OCI-LY3 (cell line): ENCODE data around the gene JADE3.

Source experiments
- H2AFZ ChIP-seq: fragments of 200-600, 300-600 bp; shearing (Covaris generic); 2 replicates; pipeline ENCODE4 v1.6.0; 2014; ENCODE audit warnings: antibody characterized with exemption, low read depth, low read length
- H3K27ac ChIP-seq: fragments of 200-600, 300-600 bp; sonication (generic); 2 replicates; pipeline ENCODE4 v1.5.1; 2014; ENCODE audit warnings: mild to moderate bottlenecking, low read length, moderate library complexity, mixed read lengths
- H3K27me3 ChIP-seq: fragments of 200-600, 300-600 bp; sonication (generic); 2 replicates; pipeline ENCODE4 v1.6.1; 2014; ENCODE audit warnings: low read depth, low read length, mixed read lengths
- H3K36me3 ChIP-seq: fragments of 200-600, 300-600 bp; sonication (generic); replicated peaks from 2 replicates; pipeline ENCODE3; 2014; ENCODE audit warnings: low read depth, low read length, mixed read lengths
- H3K4me1 ChIP-seq: fragments of 300-600, 200-600 bp; sonication (generic); 2 replicates; pipeline ENCODE4 v1.6.1; 2014; ENCODE audit warnings: low read length, mixed read lengths
- H3K4me2 ChIP-seq: fragments of 200-600, 300-600 bp; sonication (generic); 2 replicates; pipeline ENCODE4 v1.6.1; 2014; ENCODE audit warnings: low read length, mixed read lengths
- H3K4me3 ChIP-seq: fragments of 300-600, 200-600 bp; sonication (generic); 2 replicates; pipeline ENCODE4 v1.5.1; 2014; ENCODE audit warnings: antibody characterized with exemption, mild to moderate bottlenecking, low read length, moderate library complexity
- H3K79me2 ChIP-seq: fragments of 300-600, 200-600 bp; shearing (Covaris generic); 2 replicates; pipeline ENCODE4 v1.6.1; 2014; ENCODE audit warnings: mild to moderate bottlenecking, low read length, mixed read lengths
- H3K9ac ChIP-seq: fragments of 300-600, 200-600 bp; shearing (Covaris generic); 2 replicates; pipeline ENCODE4 v1.6.0; 2014; ENCODE audit warnings: mild to moderate bottlenecking, low read length, moderate library complexity
- H3K9me3 ChIP-seq: fragments of 200-600, 300-600 bp; shearing (Covaris generic); 2 replicates; pipeline ENCODE4 v1.6.1; 2014; ENCODE audit warnings: low read length, mixed read lengths; ENCODE audit not compliant: insufficient read depth
- H4K20me1 ChIP-seq: fragments of 200-600, 300-600 bp; sonication (generic); 2 replicates; pipeline ENCODE4 v1.6.1; 2016; ENCODE audit warnings: low read length, mixed read lengths; ENCODE audit not compliant: insufficient read depth
- EZH2phosphoT487 ChIP-seq: fragments of 200-600 bp; shearing (Covaris generic); IDR thresholded peaks from 2 replicates; pipeline ENCODE4 v1.6.1; 2018; ENCODE audit warnings: antibody characterized with exemption, mixed run types, low read depth
- TF ChIP-seq, protein P1 (sequence below): fragments of 200-600, 300-600 bp; sonication (generic); IDR thresholded peaks from 2 replicates; pipeline ENCODE4 v1.5.1; 2014; ENCODE audit warnings: antibody characterized with exemption, low read length, low read depth

The JADE3 gene

DNA sequence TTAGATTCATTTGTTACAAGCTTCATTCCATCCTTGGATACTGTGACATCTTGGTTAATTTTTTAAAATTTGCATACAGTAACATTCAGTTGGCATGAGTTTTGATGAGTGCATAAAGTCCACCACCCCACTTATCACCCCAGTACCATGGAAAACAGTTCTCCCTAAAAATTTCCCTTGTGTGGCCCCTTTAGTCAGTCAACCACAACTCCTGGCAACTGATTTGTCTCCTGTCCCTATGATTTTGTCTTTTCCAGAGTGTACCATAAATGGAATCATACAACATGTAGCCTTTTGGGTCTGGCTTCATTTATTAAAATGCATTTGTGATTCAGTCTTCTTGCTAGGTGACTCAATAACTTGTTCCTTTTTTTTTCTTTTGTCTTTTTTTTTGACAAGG, 45.5 kb upstream of the JADE3 start:
- H3K36me3 ChIP-seq, result peaks cover 5% of the 10 kb centered on the region
- TF ChIP-seq, protein P1, sequence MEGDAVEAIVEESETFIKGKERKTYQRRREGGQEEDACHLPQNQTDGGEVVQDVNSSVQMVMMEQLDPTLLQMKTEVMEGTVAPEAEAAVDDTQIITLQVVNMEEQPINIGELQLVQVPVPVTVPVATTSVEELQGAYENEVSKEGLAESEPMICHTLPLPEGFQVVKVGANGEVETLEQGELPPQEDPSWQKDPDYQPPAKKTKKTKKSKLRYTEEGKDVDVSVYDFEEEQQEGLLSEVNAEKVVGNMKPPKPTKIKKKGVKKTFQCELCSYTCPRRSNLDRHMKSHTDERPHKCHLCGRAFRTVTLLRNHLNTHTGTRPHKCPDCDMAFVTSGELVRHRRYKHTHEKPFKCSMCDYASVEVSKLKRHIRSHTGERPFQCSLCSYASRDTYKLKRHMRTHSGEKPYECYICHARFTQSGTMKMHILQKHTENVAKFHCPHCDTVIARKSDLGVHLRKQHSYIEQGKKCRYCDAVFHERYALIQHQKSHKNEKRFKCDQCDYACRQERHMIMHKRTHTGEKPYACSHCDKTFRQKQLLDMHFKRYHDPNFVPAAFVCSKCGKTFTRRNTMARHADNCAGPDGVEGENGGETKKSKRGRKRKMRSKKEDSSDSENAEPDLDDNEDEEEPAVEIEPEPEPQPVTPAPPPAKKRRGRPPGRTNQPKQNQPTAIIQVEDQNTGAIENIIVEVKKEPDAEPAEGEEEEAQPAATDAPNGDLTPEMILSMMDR, result no peak
- no peak for TF ChIP-seq EZH2phosphoT487
- no peaks in the 10 kb centered on the region for H3K27me3 ChIP-seq
- H3K9ac ChIP-seq, result no peak overlapping the region
- H2AFZ ChIP-seq, result no peak overlapping the region
- H4K20me1 ChIP-seq, result no peaks in the 10 kb centered on the region
- H3K27ac ChIP-seq, result no peak overlapping the region
- H3K4me3 ChIP-seq, result no peak overlapping the region
- H3K4me1 ChIP-seq, result no peaks in the 10 kb centered on the region
- no peak overlapping the region for H3K4me2 ChIP-seq
- no peaks in the 10 kb centered on the region for H3K9me3 ChIP-seq
- no peaks in the 10 kb centered on the region; the same call in 1 of the 2 replicates for H3K79me2 ChIP-seq

DNA sequence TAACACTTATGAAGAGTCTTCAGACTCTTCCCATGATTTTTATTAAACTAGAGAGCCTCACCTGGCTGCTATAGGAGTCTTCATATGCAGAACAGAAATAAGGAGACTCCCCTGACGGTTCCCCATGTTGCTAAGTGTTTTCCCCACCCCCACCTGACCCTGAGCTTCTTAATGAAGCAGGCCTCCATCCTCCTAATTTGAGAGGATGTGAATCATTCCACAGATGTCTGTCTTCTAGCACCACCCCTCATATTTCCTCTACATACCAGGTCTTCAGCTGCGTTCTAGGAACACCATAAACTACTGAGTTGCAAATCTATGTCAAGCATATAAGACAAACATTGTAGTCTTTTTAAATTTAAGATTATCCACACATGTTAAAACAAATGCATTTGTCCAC, 38.5 kb upstream of the JADE3 start:
- H3K27ac ChIP-seq, result no peak overlapping the region
- no peak for TF ChIP-seq EZH2phosphoT487
- TF ChIP-seq, protein P1, result no peak
- no peaks in the 10 kb centered on the region for H3K36me3 ChIP-seq
- no peaks in the 10 kb centered on the region for H3K4me1 ChIP-seq
- H3K79me2 ChIP-seq, result no peaks in the 10 kb centered on the region; the same call in 1 of the 2 replicates
- H3K9me3 ChIP-seq, result no peaks in the 10 kb centered on the region
- no peaks in the 10 kb centered on the region for H3K27me3 ChIP-seq
- H2AFZ ChIP-seq, result no peak overlapping the region
- no peak overlapping the region for H3K4me2 ChIP-seq
- H4K20me1 ChIP-seq, result no peaks in the 10 kb centered on the region
- no peak overlapping the region for H3K4me3 ChIP-seq
- no peak overlapping the region for H3K9ac ChIP-seq

DNA sequence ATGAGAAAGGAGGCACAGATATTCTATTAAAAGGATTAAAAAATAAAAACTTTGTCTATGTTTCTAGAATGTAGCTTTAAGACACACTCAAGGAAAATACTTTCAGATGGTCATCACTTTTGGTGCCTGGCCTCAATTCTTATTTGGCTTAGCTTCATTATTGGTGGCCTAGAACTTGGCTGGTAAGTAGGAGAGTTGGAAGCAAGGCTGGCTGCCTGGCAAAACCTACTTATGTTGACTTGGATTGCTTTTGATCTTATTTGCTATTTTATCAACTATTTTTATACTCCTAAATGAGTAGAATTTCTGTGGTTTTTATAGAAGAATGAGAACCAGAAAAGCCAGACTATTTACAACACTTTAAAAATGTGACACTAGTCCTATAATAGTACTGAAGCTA, 35.3 kb upstream of the JADE3 start:
- peaks cover 4% of the 10 kb centered on the region for H3K36me3 ChIP-seq
- H3K27ac ChIP-seq, result no peak overlapping the region

DNA sequence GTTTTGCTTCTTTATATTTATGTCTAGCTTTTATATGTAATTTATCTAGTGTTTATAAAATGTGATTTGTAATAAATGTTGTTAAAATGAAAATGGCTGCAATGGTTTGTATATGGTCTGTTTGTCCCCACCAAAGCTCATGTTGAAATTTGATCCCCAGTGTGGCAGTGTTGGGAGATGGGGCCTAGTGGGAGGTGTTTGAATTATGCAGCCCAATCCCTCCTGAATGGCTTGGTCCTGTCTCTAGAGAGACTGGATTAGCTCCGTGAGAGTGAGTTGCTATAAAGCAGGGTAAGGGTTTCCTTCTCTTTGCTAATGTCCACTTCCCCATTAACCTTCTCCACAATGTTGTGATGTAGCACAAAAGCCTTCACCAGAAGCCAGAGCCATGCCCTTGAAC, 30.0 kb upstream of the JADE3 start:
- Histone ChIP-seq H3K4me3 (no peak overlapping the region), H2AFZ (no peak overlapping the region), H3K79me2 (no peaks in the 10 kb centered on the region), H3K27ac (no peak overlapping the region), H3K4me1 (no peaks in the 10 kb centered on the region), H3K9me3 (no peaks in the 10 kb centered on the region), H4K20me1 (no peaks in the 10 kb centered on the region), H3K9ac (no peak overlapping the region), H3K4me2 (no peak overlapping the region), H3K36me3 (peaks cover 4% of the 10 kb centered on the region), H3K27me3 (no peaks in the 10 kb centered on the region)
- TF ChIP-seq, protein P1, result no peak
- TF ChIP-seq EZH2phosphoT487, result no peak

More for the DNA sequence above, 35.3 kb upstream of the JADE3 start:
- Histone ChIP-seq H2AFZ (no peak overlapping the region), H3K9ac (no peak overlapping the region), H4K20me1 (no peaks in the 10 kb centered on the region), H3K4me3 (no peak overlapping the region), H3K4me2 (no peak overlapping the region), H3K27me3 (no peaks in the 10 kb centered on the region), H3K4me1 (no peaks in the 10 kb centered on the region), H3K79me2 (no peaks in the 10 kb centered on the region), H3K9me3 (no peaks in the 10 kb centered on the region)
- TF ChIP-seq EZH2phosphoT487, result no peak
- TF ChIP-seq, protein P1, result no peak
